Esophagus mucosa (tissue), 1 donor: ENCODE data around the gene UBE2J2. TPM values are rescaled to one million over a fixed set of nuclear protein-coding genes. Genes with fewer than 3 reads are reported as not detected.

Experiments used
- ATAC-seq: fragments of 200-7000 bp; cut with Tn5 transposase; one replicate; pipeline ENCODE4 v1.9.1; 2020
- total RNA-seq: library from RNA; stranded (reverse); gene quantifications from one replicate; pipeline ENCODE4 v1.2.4, GENCODE V29; 2023
- donor health status: DM: yes; HTN: yes; CAD: no.

Gene UBE2J2
- total RNA-seq, 1 donor from 2014 or later = 45.0 TPM

DNA sequence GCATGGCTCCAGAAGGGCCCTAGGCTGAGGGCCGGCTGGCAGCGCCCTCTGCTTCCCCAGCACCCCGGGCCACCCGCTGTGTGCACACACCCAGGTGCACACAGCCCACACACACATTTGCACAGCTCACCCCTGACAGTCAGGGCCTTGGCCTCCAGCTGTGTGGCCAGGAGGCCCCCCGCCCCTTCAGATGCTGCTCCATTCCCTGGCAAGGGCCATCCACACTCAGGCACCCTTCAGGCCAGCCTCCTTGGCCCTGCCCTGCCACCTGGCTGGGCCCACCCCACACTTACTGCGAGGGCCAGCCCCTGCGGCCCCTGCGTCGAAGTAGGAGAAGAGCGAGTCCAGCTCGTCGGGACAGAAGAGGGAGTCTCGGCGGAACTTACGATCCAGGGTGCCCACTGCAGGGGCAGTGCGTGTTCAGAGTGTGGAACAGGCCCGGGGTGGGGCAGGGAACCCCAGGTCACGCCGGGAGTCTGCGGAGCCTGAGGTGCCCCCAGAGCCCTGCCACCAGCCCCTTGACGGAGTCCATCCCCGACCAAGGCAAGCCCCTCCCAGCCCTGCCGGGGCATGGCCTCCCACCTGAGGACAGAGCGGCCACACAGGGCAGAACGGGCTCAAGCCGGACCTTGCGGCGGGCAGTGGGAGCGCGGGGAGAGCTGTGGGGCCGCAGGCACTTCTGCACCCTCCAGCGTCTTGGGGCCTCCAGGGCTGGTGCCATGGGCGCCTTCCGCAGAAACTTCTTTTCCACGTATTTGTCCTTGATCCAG, 21.7 kb upstream of the UBE2J2 start:
- ATAC-seq = no peak

DNA sequence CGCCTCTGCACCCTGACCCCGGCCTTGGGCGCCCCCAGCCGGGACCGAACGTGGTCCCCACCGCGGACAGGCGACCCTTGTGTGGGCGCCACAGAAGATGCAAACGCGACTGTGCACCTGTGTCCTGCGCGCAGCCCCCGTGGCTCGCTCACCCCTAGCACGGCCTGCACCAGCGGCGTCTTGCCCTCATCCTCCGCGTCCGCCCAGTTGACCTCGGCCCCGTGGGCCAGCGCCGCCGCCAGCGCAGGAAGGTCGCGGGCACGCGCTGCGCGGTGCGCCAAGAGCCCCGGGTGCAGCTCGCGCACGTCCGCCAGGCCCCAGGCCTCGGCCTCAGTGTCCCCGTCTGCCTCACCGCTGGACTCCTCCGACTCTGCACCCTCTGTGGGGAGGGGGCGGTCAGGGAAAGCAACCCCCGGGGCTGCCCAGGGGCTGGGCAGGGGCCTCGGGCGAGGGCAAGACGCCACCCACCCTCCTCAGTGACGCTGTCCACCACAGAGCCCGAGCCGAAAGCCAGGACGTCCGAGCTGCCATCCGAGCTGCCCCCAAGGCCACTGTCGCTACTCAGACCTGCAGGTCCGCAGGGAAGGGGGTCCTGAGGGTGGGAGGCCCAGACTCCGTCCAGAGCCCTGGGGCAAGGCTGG, 20.7 kb upstream of the UBE2J2 start:
- ATAC-seq = no peak

DNA sequence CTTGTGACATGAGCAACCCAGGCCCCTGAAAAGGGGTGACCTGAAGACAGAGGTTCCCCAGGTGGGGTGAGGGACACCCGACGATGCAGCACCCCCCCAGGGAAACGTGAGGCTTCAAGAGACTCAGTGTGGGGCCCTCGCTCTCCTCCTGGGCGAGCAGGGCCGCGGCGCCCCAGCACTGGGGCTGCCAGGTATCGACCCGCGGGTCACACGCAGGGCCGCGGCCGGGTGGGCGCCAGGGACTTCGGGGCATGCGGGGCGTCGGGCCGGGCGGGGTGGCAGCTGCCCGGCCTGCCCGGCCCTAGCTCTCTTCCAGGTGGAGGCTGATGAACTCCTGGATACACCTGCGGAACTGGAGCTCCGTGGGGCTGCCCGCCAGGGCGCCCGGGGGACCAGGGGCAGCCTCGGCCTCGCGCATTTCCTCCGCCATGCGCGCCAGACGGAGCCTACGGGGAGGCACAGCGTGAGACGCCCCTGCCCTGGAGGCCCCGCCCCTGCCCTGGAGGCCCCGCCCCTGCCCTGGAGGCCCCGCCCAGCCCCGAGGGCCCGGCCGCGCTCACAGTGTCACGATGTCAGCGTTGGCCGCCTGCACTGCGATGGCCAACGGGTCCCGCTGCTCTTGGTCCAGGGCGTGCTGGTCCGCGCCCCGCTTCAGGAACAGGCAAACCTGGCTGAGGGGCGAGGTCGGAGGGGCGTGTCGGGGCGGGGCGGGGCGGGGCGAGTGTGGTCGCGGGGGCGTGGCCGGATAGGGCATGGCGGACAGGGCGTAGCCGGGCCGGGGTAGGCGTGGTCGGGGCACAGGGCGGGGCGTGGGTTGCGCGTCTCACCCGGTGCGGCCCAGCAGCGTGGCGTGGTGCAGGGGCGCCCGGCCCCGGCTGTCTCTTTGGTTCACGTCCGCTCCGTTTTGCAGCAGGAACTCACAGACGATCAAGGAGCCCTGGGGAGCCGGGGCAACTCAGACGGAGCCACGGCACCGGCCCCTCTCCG, 19.9 kb upstream of the UBE2J2 start:
- ATAC-seq = peak; percentile 2

DNA sequence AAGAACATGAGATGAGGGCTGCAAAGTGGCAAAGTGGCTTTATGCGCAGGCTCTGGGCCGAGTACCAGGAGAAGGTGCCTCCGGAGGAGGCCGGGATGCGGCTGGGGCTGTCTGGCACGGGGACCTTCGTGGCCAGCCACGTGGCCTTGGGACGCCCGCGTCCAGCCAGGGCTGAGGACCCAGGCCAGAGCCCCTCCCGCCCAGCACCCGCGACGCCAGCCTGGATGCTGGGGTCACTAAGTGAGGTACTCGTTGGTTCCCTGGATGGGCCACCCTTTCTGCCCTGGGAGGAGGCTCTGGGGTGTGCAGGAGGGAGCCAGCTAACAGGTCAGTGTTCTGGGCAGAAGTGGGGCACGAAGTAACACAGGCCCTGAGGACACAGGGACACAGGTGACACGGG, 19.2 kb upstream of the UBE2J2 start:
- no peak for ATAC-seq

DNA sequence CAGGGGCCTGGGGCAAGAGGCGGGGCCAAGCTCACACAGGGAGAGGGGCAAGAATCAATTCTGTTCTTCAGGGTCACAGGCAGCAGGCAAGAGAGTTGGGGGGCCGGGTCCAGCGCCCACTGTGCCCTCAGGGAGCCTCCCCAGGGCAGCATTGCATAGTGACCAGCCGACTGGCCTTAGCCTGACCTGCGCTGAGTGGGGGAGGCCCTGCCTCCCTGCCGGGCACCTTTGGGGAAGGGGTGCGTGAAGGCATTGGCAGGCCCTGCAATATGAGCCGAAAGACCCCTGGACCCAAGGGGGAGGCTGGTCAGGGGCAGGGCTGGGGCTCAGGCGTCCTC, 18.8 kb upstream of the UBE2J2 start:
- no peak for ATAC-seq

DNA sequence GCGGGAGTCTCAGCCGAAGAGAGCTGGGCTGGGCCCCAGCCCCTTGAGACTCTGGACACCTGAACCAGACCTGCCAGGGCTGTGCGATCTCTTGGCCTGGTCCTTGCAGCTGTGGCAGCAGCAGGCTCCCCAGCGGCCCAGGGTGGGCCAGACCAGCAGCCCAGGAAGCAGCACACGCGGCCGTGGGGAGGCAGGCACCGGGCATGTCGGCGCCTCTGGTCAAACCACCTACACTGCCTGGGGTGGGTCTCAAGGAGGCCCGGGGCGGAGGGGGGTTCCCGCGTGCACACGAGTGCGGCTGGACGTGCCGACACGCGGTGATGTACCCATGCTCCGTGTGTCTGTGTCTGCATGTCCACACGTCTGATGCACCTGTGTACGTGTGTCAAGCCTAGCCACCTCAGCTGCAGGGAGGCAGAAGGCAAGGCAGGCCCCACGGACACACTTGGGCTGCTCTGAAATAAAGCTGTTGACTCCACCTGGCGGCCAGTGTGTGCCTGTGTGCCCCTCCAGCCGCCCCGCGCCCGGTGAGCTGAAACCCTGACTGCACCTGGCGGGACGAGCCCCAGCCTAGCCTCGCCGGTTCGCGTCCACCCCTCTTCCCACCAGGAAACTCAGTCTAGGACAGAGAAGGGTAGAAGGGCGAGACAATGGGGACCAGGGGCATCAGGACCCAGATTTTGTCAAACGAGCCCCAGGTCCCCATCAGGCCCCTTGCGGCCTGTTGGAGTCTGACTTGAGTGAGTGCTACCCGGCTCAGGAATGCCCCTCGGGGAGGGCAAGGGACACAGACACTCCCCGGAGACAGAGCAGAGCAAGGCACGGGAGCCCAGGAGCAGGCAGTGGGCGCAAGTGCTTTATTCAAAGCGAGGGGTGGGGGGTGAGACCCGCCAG, 18.1 kb upstream of the UBE2J2 start:
- ATAC-seq = peak; percentile 80

DNA sequence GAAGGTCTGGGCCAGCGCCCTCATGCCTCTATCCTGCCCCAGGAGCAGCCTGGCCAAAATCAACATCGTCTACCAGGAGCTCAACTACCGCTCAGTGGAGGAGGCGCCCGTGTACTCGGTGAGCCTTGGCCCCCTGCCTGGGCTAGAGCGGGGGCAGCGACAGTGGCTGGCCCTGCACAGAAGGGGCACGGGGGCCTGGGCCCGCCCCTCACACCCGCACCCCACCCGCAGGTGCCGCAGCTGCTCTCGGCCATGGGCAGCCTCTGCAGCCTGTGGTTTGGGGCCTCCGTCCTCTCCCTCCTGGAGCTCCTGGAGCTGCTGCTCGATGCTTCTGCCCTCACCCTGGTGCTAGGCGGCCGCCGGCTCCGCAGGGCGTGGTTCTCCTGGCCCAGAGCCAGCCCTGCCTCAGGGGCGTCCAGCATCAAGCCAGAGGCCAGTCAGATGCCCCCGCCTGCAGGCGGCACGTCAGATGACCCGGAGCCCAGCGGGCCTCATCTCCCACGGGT, 17.4 kb upstream of the UBE2J2 start:
- peak; percentile 15 for ATAC-seq

DNA sequence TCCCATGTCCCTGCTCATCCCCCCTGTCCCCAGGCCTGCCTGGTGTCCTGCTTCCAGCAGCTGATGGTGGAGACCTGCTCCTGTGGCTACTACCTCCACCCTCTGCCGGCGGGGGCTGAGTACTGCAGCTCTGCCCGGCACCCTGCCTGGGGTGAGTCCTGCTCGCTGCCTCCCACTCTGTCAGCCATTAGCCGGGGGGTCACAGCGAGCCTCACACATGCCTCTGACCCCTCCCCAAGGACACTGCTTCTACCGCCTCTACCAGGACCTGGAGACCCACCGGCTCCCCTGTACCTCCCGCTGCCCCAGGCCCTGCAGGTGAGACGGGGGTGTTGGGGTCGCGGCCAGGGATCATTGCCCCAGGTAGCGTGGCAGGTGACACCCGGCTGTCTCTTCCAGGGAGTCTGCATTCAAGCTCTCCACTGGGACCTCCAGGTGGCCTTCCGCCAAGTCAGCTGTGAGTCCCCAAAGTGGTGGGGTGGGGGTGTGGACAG, 16.6 kb upstream of the UBE2J2 start:
- ATAC-seq = peak; percentile 21

DNA sequence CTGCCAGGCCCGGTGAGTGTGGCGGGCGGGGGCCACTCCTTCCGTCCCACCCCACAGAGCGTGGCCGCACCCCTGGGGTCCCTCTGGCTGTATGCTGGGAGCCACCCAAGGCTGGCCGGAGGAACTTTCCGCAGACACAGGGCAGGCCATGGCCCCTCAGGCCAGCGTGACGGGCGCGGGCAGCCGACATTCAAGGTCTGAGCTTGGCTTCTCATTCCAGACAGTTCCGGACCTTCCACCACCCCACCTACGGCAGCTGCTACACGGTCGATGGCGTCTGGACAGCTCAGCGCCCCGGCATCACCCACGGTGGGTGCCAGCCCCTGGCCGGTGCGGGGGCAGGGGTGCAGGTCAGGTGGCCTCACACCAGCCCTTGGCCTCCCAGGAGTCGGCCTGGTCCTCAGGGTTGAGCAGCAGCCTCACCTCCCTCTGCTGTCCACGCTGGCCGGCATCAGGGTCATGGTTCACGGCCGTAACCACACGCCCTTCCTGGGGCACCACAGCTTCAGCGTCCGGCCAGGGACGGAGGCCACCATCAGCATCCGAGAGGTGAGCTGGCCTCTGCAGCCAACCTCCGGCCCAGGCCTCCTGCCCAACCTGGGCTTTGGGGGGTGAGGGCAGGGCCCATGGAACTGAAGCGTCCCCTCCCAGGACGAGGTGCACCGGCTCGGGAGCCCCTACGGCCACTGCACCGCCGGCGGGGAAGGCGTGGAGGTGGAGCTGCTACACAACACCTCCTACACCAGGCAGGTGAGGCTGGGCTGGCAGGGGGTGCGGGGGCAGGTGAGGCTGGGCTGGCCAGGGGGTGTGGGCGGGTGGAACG, 13.8 kb upstream of the UBE2J2 start:
- ATAC-seq = no peak

DNA sequence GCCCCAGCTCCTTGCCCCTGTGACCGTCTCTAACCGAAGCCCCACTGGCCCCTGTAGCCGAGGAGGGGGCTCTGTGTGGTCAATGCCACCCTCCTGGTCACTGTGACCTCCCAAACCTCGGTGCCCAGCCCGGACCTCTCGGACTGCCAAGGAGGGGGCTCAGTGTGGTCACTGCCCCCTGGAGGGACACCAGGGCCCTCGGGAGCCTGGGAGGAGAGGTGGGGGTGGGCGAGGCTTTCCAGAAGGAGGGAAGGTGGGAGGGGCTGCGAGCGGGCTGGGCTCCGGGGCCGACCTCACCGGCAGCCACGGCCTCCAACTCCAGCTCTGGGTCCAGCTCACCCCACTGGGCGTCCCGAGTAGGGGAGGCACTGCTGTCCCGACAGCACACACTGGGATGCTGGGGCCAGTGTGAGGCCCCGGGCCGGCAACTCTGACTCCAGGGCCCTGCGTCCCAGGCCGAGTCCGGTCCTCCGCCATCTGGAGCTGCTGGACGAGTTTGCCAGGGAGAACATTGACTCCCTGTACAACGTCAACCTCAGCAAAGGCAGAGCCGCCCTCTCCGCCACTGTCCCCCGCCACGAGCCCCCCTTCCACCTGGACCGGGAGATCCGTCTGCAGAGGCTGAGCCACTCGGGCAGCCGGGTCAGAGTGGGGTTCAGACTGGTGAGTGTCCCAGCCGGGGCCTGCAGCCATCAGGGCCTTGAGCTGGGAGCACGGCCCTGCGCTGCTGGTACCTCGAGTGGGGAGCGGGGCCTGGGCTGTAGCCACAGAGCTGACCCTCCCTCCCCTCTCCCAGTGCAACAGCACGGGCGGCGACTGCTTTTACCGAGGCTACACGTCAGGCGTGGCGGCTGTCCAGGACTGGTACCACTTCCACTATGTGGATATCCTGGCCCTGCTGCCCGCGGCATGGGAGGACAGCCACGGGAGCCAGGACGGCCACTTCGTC, 12.9 kb upstream of the UBE2J2 start:
- ATAC-seq = no peak

DNA sequence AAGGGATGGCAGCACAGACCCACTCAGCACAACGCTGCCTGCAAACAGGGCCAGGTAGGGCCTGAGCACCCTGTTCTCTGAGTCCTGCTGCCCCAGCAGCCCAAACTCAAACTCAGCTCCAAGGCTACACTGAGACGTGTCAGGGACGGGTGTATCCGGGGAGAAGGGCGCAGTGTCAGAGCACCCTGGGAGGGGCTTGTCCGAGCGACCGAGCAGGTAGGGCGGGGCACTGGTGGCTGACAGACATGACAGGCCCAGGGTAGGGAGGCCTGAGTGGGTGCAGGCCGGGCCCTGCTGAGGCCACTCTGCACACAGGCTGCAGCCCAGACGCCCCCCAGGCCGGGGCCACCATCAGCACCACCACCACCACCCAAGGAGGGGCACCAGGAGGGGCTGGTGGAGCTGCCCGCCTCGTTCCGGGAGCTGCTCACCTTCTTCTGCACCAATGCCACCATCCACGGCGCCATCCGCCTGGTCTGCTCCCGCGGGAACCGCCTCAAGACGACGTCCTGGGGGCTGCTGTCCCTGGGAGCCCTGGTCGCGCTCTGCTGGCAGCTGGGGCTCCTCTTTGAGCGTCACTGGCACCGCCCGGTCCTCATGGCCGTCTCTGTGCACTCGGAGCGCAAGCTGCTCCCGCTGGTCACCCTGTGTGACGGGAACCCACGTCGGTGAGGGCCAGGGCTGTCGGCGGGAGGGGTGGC, 12.1 kb upstream of the UBE2J2 start:
- ATAC-seq = peak; percentile 38

DNA sequence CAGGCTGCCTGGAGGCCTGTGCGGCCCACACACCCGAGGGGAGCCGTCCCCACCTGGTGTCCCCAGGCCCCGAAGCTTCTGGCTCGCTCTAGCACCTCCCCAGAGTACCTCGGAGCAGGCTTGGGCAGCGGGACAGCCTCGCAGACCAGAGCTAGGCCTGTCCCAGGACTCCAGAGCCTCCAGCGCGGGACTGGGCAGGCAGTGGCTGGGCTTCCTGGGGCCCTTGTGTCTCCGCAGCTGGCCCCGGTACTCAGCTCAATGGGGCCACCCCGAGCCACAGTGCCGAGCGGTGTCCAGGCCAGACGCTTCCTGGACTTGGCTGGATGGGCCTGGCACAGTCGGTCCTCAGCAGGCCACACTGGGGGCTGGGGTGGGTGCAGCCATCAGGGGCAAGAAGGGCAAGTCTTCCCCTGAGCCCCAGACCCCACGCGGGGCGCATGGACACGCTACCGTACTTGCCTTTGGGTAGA, 11.5 kb upstream of the UBE2J2 start:
- no peak for ATAC-seq

DNA sequence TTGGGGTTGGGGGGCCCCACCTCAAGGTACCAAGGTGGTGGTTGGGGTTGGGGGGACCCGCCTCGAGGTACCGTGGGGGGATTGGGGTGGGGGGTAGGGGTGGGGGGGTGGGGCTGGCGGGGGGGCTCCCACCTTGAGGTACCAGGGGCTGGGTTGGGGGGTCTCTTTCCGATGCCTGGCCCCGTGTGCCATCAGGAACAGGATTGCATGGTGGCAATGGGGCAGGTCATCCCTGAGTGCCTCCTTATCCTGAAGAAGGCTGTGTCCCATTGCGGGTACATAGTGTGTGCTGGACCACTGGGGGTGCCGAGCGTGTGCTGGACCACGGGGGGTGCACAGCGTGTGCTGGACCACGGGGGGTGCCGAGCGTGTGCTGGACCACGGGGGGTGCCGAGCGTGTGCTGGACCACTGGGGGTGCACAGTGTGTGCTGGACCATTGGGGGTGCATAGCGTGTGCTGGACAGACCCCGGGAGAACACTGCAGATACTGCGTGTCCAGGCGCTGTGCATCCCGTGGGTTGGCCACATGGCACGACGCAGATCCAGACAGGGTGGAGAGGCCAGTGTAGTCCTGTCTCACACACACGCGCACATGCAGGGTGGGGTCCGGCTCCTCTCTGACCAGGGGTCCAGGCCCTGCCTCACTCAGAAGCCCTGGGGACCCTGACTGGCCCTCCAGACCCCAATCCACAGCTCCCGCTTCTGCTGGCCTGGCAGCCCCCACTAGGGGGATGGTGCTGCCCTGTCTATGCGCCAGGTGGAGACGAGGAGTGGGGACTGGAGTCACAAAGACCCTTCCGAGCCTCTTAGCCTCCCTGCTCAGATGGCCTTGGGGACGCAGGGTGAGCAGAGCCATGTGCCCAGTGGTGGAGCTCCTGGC, 10.8 kb upstream of the UBE2J2 start:
- no peak for ATAC-seq

DNA sequence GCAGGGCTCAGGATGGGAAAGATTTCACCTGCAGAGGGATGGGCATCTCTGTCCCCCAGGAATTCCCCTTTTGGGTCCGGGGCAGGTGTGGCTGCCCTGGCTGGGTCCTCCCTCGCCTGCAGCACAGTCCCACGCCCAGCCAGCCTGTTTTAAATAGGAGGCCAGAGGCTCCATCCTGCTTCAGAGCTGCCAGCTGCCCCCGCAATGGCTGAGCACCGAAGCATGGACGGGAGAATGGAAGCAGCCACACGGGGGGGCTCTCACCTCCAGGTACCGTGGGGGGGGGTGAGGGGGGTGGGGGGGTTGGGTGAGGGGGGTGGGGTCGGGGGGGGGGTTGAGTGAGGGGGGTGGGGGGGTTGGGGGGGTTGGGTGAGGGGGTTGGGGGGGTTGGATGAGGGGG, 10.2 kb upstream of the UBE2J2 start:
- no peak for ATAC-seq

DNA sequence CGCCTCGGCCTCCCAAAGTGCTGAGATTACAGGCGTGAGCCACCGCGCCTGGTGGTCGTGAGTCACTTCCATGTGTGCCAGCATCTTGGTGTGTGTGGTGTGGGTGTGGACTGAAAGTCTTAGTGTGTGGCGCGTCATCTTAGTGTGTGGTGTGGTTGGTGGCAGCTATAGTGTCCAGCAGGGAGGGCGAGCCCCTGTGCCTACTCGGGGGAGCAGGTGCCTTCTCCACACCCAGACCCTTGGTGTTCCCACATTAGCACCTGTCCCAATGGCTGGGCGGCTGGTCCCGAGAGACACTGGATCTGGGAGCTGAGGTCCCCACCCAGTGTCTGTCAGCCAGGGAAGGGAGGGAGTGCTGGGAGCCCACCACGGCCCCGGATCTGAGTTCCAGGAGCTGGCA, 9.3 kb upstream of the UBE2J2 start:
- peak; percentile 58 for ATAC-seq

DNA sequence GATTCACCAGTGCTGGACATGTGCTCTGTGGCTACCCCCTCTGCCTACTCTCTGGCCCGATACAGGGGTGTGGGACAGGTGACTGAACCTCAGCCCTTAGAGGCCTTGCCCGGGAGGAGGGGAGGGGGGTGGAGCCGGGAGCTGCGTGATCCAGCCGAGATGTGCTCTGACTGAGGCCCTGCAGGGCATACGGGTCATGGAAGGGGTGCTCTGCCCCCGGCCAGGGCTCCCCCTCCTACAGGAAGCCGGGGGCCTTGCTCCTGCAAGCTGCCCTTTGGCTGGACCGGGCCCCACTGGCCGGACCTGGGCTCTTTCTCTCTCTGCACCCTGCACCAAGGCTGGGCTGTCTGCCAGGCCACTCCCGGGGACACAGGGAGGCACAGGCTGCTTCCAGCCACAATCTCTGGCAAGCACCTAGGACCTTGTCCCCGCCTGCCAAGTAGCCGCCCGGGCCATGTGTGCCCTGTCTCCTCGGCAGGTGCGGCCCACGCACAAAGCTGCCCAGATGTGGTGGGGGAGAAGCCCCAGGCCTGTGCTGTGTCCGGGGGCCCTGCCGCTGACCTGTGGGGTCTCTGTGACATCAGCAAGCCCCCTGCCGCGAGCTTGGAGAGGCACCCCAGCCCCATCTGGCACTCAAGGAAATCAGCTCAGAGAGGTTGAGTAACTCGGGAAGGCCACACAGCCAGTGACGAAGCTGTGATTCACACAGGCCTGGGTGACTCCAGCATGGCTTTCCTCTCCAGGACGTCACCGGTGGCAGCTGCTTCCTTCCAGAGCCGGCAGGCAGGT, 8.1 kb upstream of the UBE2J2 start:
- ATAC-seq = peak; percentile 84
